Mesendoderm (in vitro differentiated cells): Measurements from ENCODE around the gene FSTL5.

Source experiments
- DNase-seq: peaks from one replicate; pipeline ENCODE4 v3.0.0; 2013
- H2AK5ac ChIP-seq: 2 replicates; pipeline ENCODE4 v1.6.1; 2013; ENCODE audit warnings: low read length, inconsistent platforms
- H2BK120ac ChIP-seq: 2 replicates; pipeline ENCODE4 v1.6.1; 2013; ENCODE audit warnings: low read depth, mild to moderate bottlenecking, low read length, moderate library complexity, mixed read lengths
- H2BK15ac ChIP-seq: replicated peaks from 2 replicates; pipeline ENCODE4 v1.6.1; 2013; ENCODE audit warnings: low read depth, mild to moderate bottlenecking, moderate library complexity
- H2BK5ac ChIP-seq: 2 replicates; pipeline ENCODE4 v1.6.1; 2013; ENCODE audit warnings: low read length, inconsistent platforms
- H3K18ac ChIP-seq: 2 replicates; pipeline ENCODE4 v1.6.1; 2013; ENCODE audit warnings: mild to moderate bottlenecking, low read length, mixed read lengths
- H3K23ac ChIP-seq: one replicate; pipeline ENCODE4 v1.6.1; 2013; ENCODE audit warnings: low read length
- H3K27ac ChIP-seq: 2 replicates; pipeline ENCODE4 v1.5.1; 2013; ENCODE audit warnings: low read depth, mild to moderate bottlenecking, inconsistent platforms, low read length, moderate library complexity
- H3K27me3 ChIP-seq: 2 replicates; pipeline ENCODE4 v1.6.1; 2013; ENCODE audit warnings: low read length, control low read depth, mild to moderate bottlenecking, inconsistent platforms; ENCODE audit not compliant: insufficient read depth, poor library complexity
- H3K36me3 ChIP-seq: 2 replicates; pipeline ENCODE4 v1.6.1; 2013; ENCODE audit warnings: low read length, inconsistent platforms; ENCODE audit not compliant: control insufficient read depth, insufficient read depth
- H3K4ac ChIP-seq: one replicate; pipeline ENCODE4 v1.6.1; 2013; ENCODE audit warnings: low read depth, mild to moderate bottlenecking, low read length, moderate library complexity
- H3K4me1 ChIP-seq: 2 replicates; pipeline ENCODE4 v1.6.1; 2013; ENCODE audit warnings: low read depth, low read length, inconsistent platforms; ENCODE audit not compliant: control insufficient read depth
- H3K4me2 ChIP-seq: 2 replicates; pipeline ENCODE4 v1.6.1; 2013; ENCODE audit warnings: low read length
- H3K4me3 ChIP-seq: 2 replicates; pipeline ENCODE4 v1.5.1; 2013; ENCODE audit warnings: mild to moderate bottlenecking, low read length
- H3K56ac ChIP-seq: one replicate; pipeline ENCODE4 v1.6.1; 2013; ENCODE audit warnings: low read length
- H3K79me1 ChIP-seq: 2 replicates; pipeline ENCODE4 v1.6.1; 2013; ENCODE audit warnings: low read length, inconsistent platforms
- H3K79me2 ChIP-seq: 2 replicates; pipeline ENCODE4 v1.6.1; 2013; ENCODE audit warnings: mild to moderate bottlenecking, low read length; ENCODE audit not compliant: control insufficient read depth, insufficient read depth
- H3K9ac ChIP-seq: 2 replicates; pipeline ENCODE4 v1.6.1; 2013; ENCODE audit warnings: low read length, inconsistent platforms
- H4K5ac ChIP-seq: one replicate; pipeline ENCODE4 v1.6.1; 2013; ENCODE audit warnings: low read length
- H4K8ac ChIP-seq: one replicate; pipeline ENCODE4 v1.6.1; 2013; ENCODE audit warnings: low read depth, mild to moderate bottlenecking, control low read depth, low read length, moderate library complexity
- WGBS: extraction: QIAGEN DNeasy Blood & Tissue Kit; methylation state at CpG from one replicate; pipeline ENCODE4 v1.1.7; 2013; ENCODE audit warnings: low lambda C conversion rate, missing lambda C conversion rate; ENCODE audit not compliant: insufficient coverage; ENCODE audit errors: extremely low coverage; 5-methylcytosine and 5-hydroxymethylcytosine counted together

FSTL5 gene

GRCh38 chr4:161457311-161457710 is 706.5 kb downstream of the FSTL5 start:
- Histone ChIP-seq H3K9ac (no peak overlapping the region), H4K8ac (no peak overlapping the region), H2BK15ac (no peak overlapping the region), H3K4me2 (no peak overlapping the region), H2AK5ac (no peak overlapping the region), H3K4me3 (no peak overlapping the region), H4K5ac (no peak overlapping the region), H3K79me1 (no peaks in the 10 kb centered on the region), H3K4me1 (peaks cover 4% of the 10 kb centered on the region), H3K23ac (no peak overlapping the region), H3K4ac (no peak overlapping the region), H2BK5ac (no peak overlapping the region), H2BK120ac (no peak overlapping the region), H3K79me2 (no peaks in the 10 kb centered on the region), H3K36me3 (no peaks in the 10 kb centered on the region), H3K27me3 (no peaks in the 10 kb centered on the region), H3K18ac (no peak overlapping the region), H3K27ac (no peak overlapping the region), H3K56ac (no peak overlapping the region)
- no CpG with 5 or more reads among the region's 1 CpG for WGBS
- no peak for DNase-seq

GRCh38 chr4:161454860-161455259 is 708.9 kb downstream of the FSTL5 start:
- no CpG with 5 or more reads among the region's 2 CpGs for WGBS

GRCh38 chr4:161448550-161449180 is 715.1 kb downstream of the FSTL5 start:
- Histone ChIP-seq H3K4me2 (no peak overlapping the region), H2BK5ac (no peak overlapping the region), H3K27me3 (no peaks in the 10 kb centered on the region), H2AK5ac (no peak overlapping the region), H3K79me1 (no peaks in the 10 kb centered on the region), H3K4me1 (no peaks in the 10 kb centered on the region), H3K27ac (no peak overlapping the region), H3K23ac (no peak overlapping the region), H3K56ac (no peak overlapping the region), H4K8ac (no peak overlapping the region), H3K4ac (no peak overlapping the region), H2BK15ac (no peak overlapping the region), H3K9ac (no peak overlapping the region), H4K5ac (no peak overlapping the region), H3K79me2 (no peaks in the 10 kb centered on the region), H2BK120ac (no peak overlapping the region), H3K4me3 (no peak overlapping the region), H3K18ac (no peak overlapping the region), H3K36me3 (no peaks in the 10 kb centered on the region)
- WGBS: no CpG with 5 or more reads among the region's 5 CpGs
- DNase-seq: no peak

More at GRCh38 chr4:161454860-161455259, 708.9 kb downstream of the FSTL5 start:
- Histone ChIP-seq H3K4me2 (no peak overlapping the region), H3K56ac (peak overlapping the region; percentile 51), H2BK120ac (no peak overlapping the region), H3K4me3 (no peak overlapping the region), H3K79me1 (no peaks in the 10 kb centered on the region), H2BK5ac (no peak overlapping the region), H4K8ac (no peak overlapping the region), H3K79me2 (no peaks in the 10 kb centered on the region), H3K36me3 (no peaks in the 10 kb centered on the region), H3K27me3 (no peaks in the 10 kb centered on the region), H3K27ac (no peak overlapping the region), H3K18ac (no peak overlapping the region), H4K5ac (no peak overlapping the region), H3K23ac (no peak overlapping the region), H3K4ac (no peak overlapping the region), H3K9ac (no peak overlapping the region), H2BK15ac (no peak overlapping the region), H2AK5ac (no peak overlapping the region), H3K4me1 (peaks cover 2% of the 10 kb centered on the region)
- DNase-seq: no peak

- no peaks in the 10 kb centered on the region for H3K79me2 ChIP-seq
- no peak for DNase-seq
- no CpG with 5 or more reads among the region's 1 CpG for WGBS
Observed at GRCh38 chr4:161444626-161445025, 719.2 kb downstream of the FSTL5 start.

GRCh38 chr4:161442921-161443320 is 720.9 kb downstream of the FSTL5 start:
- Histone ChIP-seq H4K5ac (no peak overlapping the region), H3K18ac (no peak overlapping the region), H2AK5ac (no peak overlapping the region), H3K79me2 (no peaks in the 10 kb centered on the region), H2BK120ac (no peak overlapping the region), H3K36me3 (no peaks in the 10 kb centered on the region), H3K27me3 (no peaks in the 10 kb centered on the region), H2BK5ac (no peak overlapping the region), H3K4me3 (no peak overlapping the region), H3K4me2 (no peak overlapping the region), H4K8ac (no peak overlapping the region), H3K4ac (no peak overlapping the region), H2BK15ac (no peak overlapping the region), H3K23ac (no peak overlapping the region), H3K79me1 (no peaks in the 10 kb centered on the region), H3K27ac (no peak overlapping the region), H3K56ac (no peak overlapping the region), H3K4me1 (no peaks in the 10 kb centered on the region), H3K9ac (no peak overlapping the region)
- no CpG with 5 or more reads among the region's 1 CpG for WGBS
- DNase-seq: no peak

More at GRCh38 chr4:161444626-161445025, 719.2 kb downstream of the FSTL5 start:
- no peak overlapping the region for H4K8ac ChIP-seq
- no peak overlapping the region for H3K23ac ChIP-seq
- H2AK5ac ChIP-seq: no peak overlapping the region
- H3K4ac ChIP-seq: no peak overlapping the region
- H3K9ac ChIP-seq: no peak overlapping the region
- H3K4me1 ChIP-seq: no peaks in the 10 kb centered on the region
- H2BK15ac ChIP-seq: no peak overlapping the region
- H3K56ac ChIP-seq: no peak overlapping the region
- no peak overlapping the region for H2BK120ac ChIP-seq
- H3K79me1 ChIP-seq: no peaks in the 10 kb centered on the region
- H3K36me3 ChIP-seq: no peaks in the 10 kb centered on the region
- H3K27me3 ChIP-seq: no peaks in the 10 kb centered on the region
- H3K18ac ChIP-seq: no peak overlapping the region
- no peak overlapping the region for H3K4me2 ChIP-seq
- no peak overlapping the region for H3K27ac ChIP-seq
- H3K4me3 ChIP-seq: no peak overlapping the region
- H2BK5ac ChIP-seq: no peak overlapping the region
- H4K5ac ChIP-seq: no peak overlapping the region

- WGBS: no CpG with 5 or more reads among the region's 2 CpGs
- no peak overlapping the region for H3K18ac ChIP-seq
- H2BK15ac ChIP-seq: no peak overlapping the region
- no peak overlapping the region for H4K8ac ChIP-seq
- H2AK5ac ChIP-seq: no peak overlapping the region
- H3K9ac ChIP-seq: no peak overlapping the region
- no peak overlapping the region for H3K27ac ChIP-seq
- no peaks in the 10 kb centered on the region for H3K79me1 ChIP-seq
- H3K4me3 ChIP-seq: no peak overlapping the region
- H3K4me1 ChIP-seq: no peaks in the 10 kb centered on the region
- no peak overlapping the region for H3K23ac ChIP-seq
- DNase-seq: no peak
- H3K4me2 ChIP-seq: no peak overlapping the region
- no peak overlapping the region for H2BK120ac ChIP-seq
- no peak overlapping the region for H3K4ac ChIP-seq
- H4K5ac ChIP-seq: no peak overlapping the region
- no peak overlapping the region for H2BK5ac ChIP-seq
- no peaks in the 10 kb centered on the region for H3K27me3 ChIP-seq
- H3K56ac ChIP-seq: no peak overlapping the region
- no peaks in the 10 kb centered on the region for H3K79me2 ChIP-seq
- H3K36me3 ChIP-seq: no peaks in the 10 kb centered on the region
Observed at GRCh38 chr4:161438096-161438495, 725.7 kb downstream of the FSTL5 start.
